SK-N-SH (cell line): ENCODE data around the gene KISS1R. TPM values are rescaled to one million over a fixed set of nuclear protein-coding genes. Genes with fewer than 3 reads are reported as not detected.

Experiments used
- CTCF ChIA-PET: fragments of 300-600, 350-600 bp; formaldehyde crosslinking; extraction: SDS; loops from one replicate; lab custom pipeline; 2021; lab: Yijun Ruan, JAX
- POLR2A ChIA-PET: fragments of 350-600 bp; sonication (Branson Sonifier 250); formaldehyde crosslinking; extraction: SDS; loops from one replicate; lab custom pipeline; 2020; ENCODE audit warnings: antibody characterized with exemption, inconsistent platforms; lab: Yijun Ruan, JAX
- DNase-seq: peaks from one replicate; pipeline ENCODE4 v3.0.0; 2012
- H2AFZ ChIP-seq: fragments of 200-600 bp; sonication (generic); 2 replicates; pipeline ENCODE4 v1.8.1; 2016; ENCODE audit warnings: antibody characterized with exemption, mild to moderate bottlenecking, low read depth
- H3F3A ChIP-seq: fragments of 200-600 bp; sonication (generic); replicated peaks from 2 replicates; pipeline ENCODE3; 2016; ENCODE audit warnings: antibody characterized with exemption, mild to moderate bottlenecking; ENCODE audit not compliant: insufficient read depth
- H3K27ac ChIP-seq, 2 experiments: fragments of 200-500 bp in 1 of 2; fragments of 200-600 bp in 1 of 2; sonication (Bioruptor generic) in 1 of 2; sonication (generic), shearing (Covaris generic) in 1 of 2; 2 replicates each; pipeline versions ENCODE4 v1.5.1 to v1.6.1; 2014 to 2016; ENCODE audit warnings: low read depth in 2 of 2, inconsistent platforms in 1 of 2, low read length in 1 of 2, mild to moderate bottlenecking in 1 of 2, mixed read lengths in 1 of 2
- H3K27me3 ChIP-seq: fragments of 200-600 bp; sonication (generic), shearing (Covaris generic); 2 replicates; pipeline ENCODE4 v1.6.1; 2016; ENCODE audit warnings: mixed run types; ENCODE audit not compliant: insufficient read depth
- H3K36me3 ChIP-seq, 2 experiments: fragments of 200-500 bp in 1 of 2; fragments of 200-600 bp in 1 of 2; sonication (Bioruptor generic) in 1 of 2; sonication (generic) in 1 of 2; replicated peaks in 1 of 2; 2 replicates each; pipeline versions ENCODE3 to v1.5.1; 2014 to 2016; ENCODE audit warnings: low read length in 1 of 2, mild to moderate bottlenecking in 1 of 2; ENCODE audit not compliant: insufficient read depth in 2 of 2, control insufficient read depth in 1 of 2
- H3K4me1 ChIP-seq, 2 experiments: fragments of 200-500 bp in 1 of 2; fragments of 200-600 bp in 1 of 2; sonication (Bioruptor generic) in 1 of 2; sonication (generic), shearing (Covaris generic) in 1 of 2; 2 replicates each; pipeline versions ENCODE4 v1.5.1 to v1.6.1; 2014 to 2016; ENCODE audit warnings: low read depth in 1 of 2, low read length in 1 of 2, mixed run types in 1 of 2; ENCODE audit not compliant: insufficient read depth in 2 of 2, control insufficient read depth in 1 of 2
- H3K4me2 ChIP-seq: fragments of 200-600 bp; sonication (generic), shearing (Covaris generic); 2 replicates; pipeline ENCODE4 v1.6.1; 2017; ENCODE audit warnings: mixed run types
- H3K4me3 ChIP-seq, 2 experiments: fragments of 200-500 bp in 1 of 2; fragments of 200-600 bp in 1 of 2; sonication (Bioruptor generic) in 1 of 2; sonication (generic), shearing (Covaris generic) in 1 of 2; 2 replicates each; pipeline versions ENCODE4 v1.5.1 to v1.8.1; 2014 to 2016; ENCODE audit warnings: low read depth in 2 of 2, inconsistent platforms in 1 of 2, low read length in 1 of 2, mild to moderate bottlenecking in 1 of 2, mixed read lengths in 1 of 2, moderate library complexity in 1 of 2
- H3K79me2 ChIP-seq: fragments of 200-600 bp; sonication (generic); 2 replicates; pipeline ENCODE4 v1.8.1; 2017; ENCODE audit warnings: mild to moderate bottlenecking; ENCODE audit not compliant: insufficient read depth
- H3K9ac ChIP-seq: fragments of 200-600 bp; sonication (generic); 2 replicates; pipeline ENCODE4 v1.6.1; 2017; ENCODE audit warnings: mixed run types
- H3K9me2 ChIP-seq: fragments of 200-600 bp; sonication (generic); 2 replicates; pipeline ENCODE4 v1.6.1; 2017; ENCODE audit warnings: mixed run types
- H3K9me3 ChIP-seq: fragments of 200-600 bp; sonication (generic); 2 replicates; pipeline ENCODE4 v1.6.1; 2017; ENCODE audit warnings: mixed run types, mild to moderate bottlenecking, moderate library complexity
- H4K20me1 ChIP-seq: fragments of 200-600 bp; sonication (generic); 2 replicates; pipeline ENCODE4 v1.6.1; 2017; ENCODE audit warnings: mild to moderate bottlenecking, mixed run types; ENCODE audit not compliant: insufficient read depth
- CHD2 ChIP-seq: fragments of 150-350 bp; IDR thresholded peaks from 2 replicates; pipeline ENCODE4 v1.6.1; 2018; ENCODE audit warnings: low read length; ENCODE audit not compliant: partially characterized antibody
- ELF1 ChIP-seq: IDR thresholded peaks from 2 replicates; pipeline ENCODE4 v1.4.0; 2012
- EP300 ChIP-seq, 2 experiments: IDR thresholded peaks; 2 replicates each; pipeline versions ENCODE4 v1.4.0 to v1.6.1; 2012; ENCODE audit warnings: borderline replicate concordance in 1 of 2, low read depth in 1 of 2, low read length in 1 of 2
- FOSL2 ChIP-seq: IDR thresholded peaks from 2 replicates; pipeline ENCODE4 v1.4.0; 2012; ENCODE audit warnings: low read depth, mild to moderate bottlenecking, moderate library complexity, borderline replicate concordance
- FOXM1 ChIP-seq: IDR thresholded peaks from 2 replicates; pipeline ENCODE4 v1.4.0; 2012; ENCODE audit warnings: low read depth, mild to moderate bottlenecking
- GABPA ChIP-seq: IDR thresholded peaks from 2 replicates; pipeline ENCODE4 v1.4.0; 2012; ENCODE audit warnings: low read depth, mild to moderate bottlenecking
- GATA2 ChIP-seq: sonication (generic); formaldehyde crosslinking; IDR thresholded peaks from 2 replicates; pipeline ENCODE4 v1.5.0; 2020; ENCODE audit warnings: mild to moderate bottlenecking, missing genetic modification reagents
- MEF2A ChIP-seq: IDR thresholded peaks from 2 replicates; pipeline ENCODE4 v1.4.0; 2012; ENCODE audit warnings: low read depth, borderline replicate concordance
- MXI1 ChIP-seq: IDR thresholded peaks from 2 replicates; pipeline ENCODE4 v1.6.1; 2012; ENCODE audit warnings: mild to moderate bottlenecking, low read depth, low read length, improper control_type of control experiment
- NFIC ChIP-seq: IDR thresholded peaks from 2 replicates; pipeline ENCODE4 v1.4.0; 2012; ENCODE audit warnings: borderline replicate concordance
- RCOR1 ChIP-seq: fragments of 150-350 bp; IDR thresholded peaks from 2 replicates; pipeline ENCODE4 v1.6.1; 2017; ENCODE audit warnings: antibody characterized with exemption, low read length
- RXRA ChIP-seq: IDR thresholded peaks from 2 replicates; pipeline ENCODE4 v1.4.0; 2012; ENCODE audit warnings: low read depth, mild to moderate bottlenecking, borderline replicate concordance
- SIN3A ChIP-seq: IDR thresholded peaks from 2 replicates; pipeline ENCODE4 v1.6.1; 2012; ENCODE audit warnings: low read depth, mild to moderate bottlenecking, low read length, moderate library complexity, borderline replicate concordance
- SMC3 ChIP-seq: IDR thresholded peaks from 2 replicates; pipeline ENCODE4 v1.6.1; 2012; ENCODE audit warnings: low read depth, low read length, improper control_type of control experiment
- TEAD4 ChIP-seq: IDR thresholded peaks from 2 replicates; pipeline ENCODE4 v1.4.0; 2012; ENCODE audit warnings: mild to moderate bottlenecking, borderline replicate concordance; ENCODE audit not compliant: insufficient read depth
- YY1 ChIP-seq: IDR thresholded peaks from 2 replicates; pipeline ENCODE4 v1.4.0; 2012; ENCODE audit warnings: low read depth, mild to moderate bottlenecking
- WGBS: methylation state at CpG from one replicate; pipeline ENCODE4 v1.1.6; 2017; ENCODE audit warnings: low lambda C conversion rate; 5-methylcytosine and 5-hydroxymethylcytosine counted together
- polyA plus RNA-seq, 3 experiments: library from polyadenylated mRNA; depleted of rRNA; stranded (reverse); fragments of >200 nt; gene quantifications; 2 replicates each; pipeline ENCODE4 v1.2.3, GENCODE V29; 2012
- TF ChIP-seq, protein P1 (sequence below): IDR thresholded peaks from 2 replicates; pipeline ENCODE4 v1.6.1; 2012; ENCODE audit warnings: mild to moderate bottlenecking, low read depth, low read length, moderate library complexity

Gene KISS1R
- polyA plus RNA-seq, 1 of the 3 experiments (the other 2 are of a cell fraction) = not detected

GRCh38 chr19:900302-901111 lies 16.6 kb upstream of the KISS1R start:
- H3K4me3 ChIP-seq = no peak overlapping the region
- H3K9me2 ChIP-seq = no peaks in the 10 kb centered on the region
- no peaks in the 10 kb centered on the region for H3K9me3 ChIP-seq
- H2AFZ ChIP-seq = no peak overlapping the region
- peaks cover 4% of the 10 kb centered on the region for H3F3A ChIP-seq
- CTCF ChIA-PET = interaction anchor here (0.6 to 1.1 kb wide), 2 partner anchors 37 to 237 kb away, joined by 4 to 5 read pairs; no protein-coding TSS in a partner anchor
- H3K27ac ChIP-seq = no peak overlapping the region
- DNase-seq = peak; percentile 87
- H3K9ac ChIP-seq = no peak overlapping the region
- POLR2A ChIA-PET = no interaction called here
- H3K79me2 ChIP-seq = peaks cover 36% of the 10 kb centered on the region
- TF ChIP-seq FOSL2 (no peak), MEF2A (no peak), NFIC (no peak), YY1 (no peak), RCOR1 (no peak), FOXM1 (no peak), GATA2 (CRISPR knock-in tag) (no peak), TEAD4 (no peak), ELF1 (no peak), RXRA (no peak), GABPA (no peak), SIN3A (no peak), CHD2 (no peak), MXI1 (no peak), SMC3 (no peak), EP300 (IDR thresholded peaks at IDR 0.05; ENCODE audit: borderline replicate concordance in 1 of 2, low read depth in 1 of 2, low read length in 1 of 2) (no peak)
- TF ChIP-seq, protein P1, sequence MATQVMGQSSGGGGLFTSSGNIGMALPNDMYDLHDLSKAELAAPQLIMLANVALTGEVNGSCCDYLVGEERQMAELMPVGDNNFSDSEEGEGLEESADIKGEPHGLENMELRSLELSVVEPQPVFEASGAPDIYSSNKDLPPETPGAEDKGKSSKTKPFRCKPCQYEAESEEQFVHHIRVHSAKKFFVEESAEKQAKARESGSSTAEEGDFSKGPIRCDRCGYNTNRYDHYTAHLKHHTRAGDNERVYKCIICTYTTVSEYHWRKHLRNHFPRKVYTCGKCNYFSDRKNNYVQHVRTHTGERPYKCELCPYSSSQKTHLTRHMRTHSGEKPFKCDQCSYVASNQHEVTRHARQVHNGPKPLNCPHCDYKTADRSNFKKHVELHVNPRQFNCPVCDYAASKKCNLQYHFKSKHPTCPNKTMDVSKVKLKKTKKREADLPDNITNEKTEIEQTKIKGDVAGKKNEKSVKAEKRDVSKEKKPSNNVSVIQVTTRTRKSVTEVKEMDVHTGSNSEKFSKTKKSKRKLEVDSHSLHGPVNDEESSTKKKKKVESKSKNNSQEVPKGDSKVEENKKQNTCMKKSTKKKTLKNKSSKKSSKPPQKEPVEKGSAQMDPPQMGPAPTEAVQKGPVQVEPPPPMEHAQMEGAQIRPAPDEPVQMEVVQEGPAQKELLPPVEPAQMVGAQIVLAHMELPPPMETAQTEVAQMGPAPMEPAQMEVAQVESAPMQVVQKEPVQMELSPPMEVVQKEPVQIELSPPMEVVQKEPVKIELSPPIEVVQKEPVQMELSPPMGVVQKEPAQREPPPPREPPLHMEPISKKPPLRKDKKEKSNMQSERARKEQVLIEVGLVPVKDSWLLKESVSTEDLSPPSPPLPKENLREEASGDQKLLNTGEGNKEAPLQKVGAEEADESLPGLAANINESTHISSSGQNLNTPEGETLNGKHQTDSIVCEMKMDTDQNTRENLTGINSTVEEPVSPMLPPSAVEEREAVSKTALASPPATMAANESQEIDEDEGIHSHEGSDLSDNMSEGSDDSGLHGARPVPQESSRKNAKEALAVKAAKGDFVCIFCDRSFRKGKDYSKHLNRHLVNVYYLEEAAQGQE = no peak
- TF ChIP-seq, all 33 proteins: peak for 0
- Histone ChIP-seq H3K4me2 (no peak overlapping the region), H3K36me3 (peaks cover 0 to 19% of the 10 kb centered on the region in 2 experiments), H4K20me1 (peaks cover 25% of the 10 kb centered on the region; the same call in 1 of the 2 replicates), H3K27me3 (no peaks in the 10 kb centered on the region), H3K4me1 (no peaks in the 10 kb centered on the region; a peak in 1 of 4 replicates)
- 80% methylated on average over 28 of the region's 30 CpGs for WGBS
